ENCODE data around the gene KLHL29.

The KLHL29 gene

GRCh38 chr2:23557455-23557854 lies 172.5 kb downstream of the KLHL29 start:
- no peak for DNase-seq

GRCh38 chr2:23559561-23560239 lies 174.7 kb downstream of the KLHL29 start:
- DNase-seq = no peak

- DNase-seq = no peak
These were observed 176.1 kb downstream of the KLHL29 start for GRCh38 chr2:23561088-23561487.

GRCh38 chr2:23561544-23561943 lies 176.6 kb downstream of the KLHL29 start:
- DNase-seq = no peak

GRCh38 chr2:23562143-23562542 lies 177.2 kb downstream of the KLHL29 start:
- no peak for DNase-seq

GRCh38 chr2:23563151-23563550 lies 178.2 kb downstream of the KLHL29 start:
- no peak for DNase-seq

GRCh38 chr2:23563673-23564614 lies 179.0 kb downstream of the KLHL29 start:
- DNase-seq = no peak

- DNase-seq = no peak
These were observed 179.6 kb downstream of the KLHL29 start for GRCh38 chr2:23564615-23564960.

GRCh38 chr2:23565374-23565773 lies 180.4 kb downstream of the KLHL29 start:
- no peak for DNase-seq

GRCh38 chr2:23565814-23566213 lies 180.8 kb downstream of the KLHL29 start:
- no peak for DNase-seq

GRCh38 chr2:23566241-23567142 lies 181.5 kb downstream of the KLHL29 start:
- DNase-seq = peak; percentile 90

- DNase-seq = no peak
These were observed 182.3 kb downstream of the KLHL29 start for GRCh38 chr2:23567161-23567756.

- DNase-seq = no peak
These were observed 183.2 kb downstream of the KLHL29 start for GRCh38 chr2:23568211-23568610.

GRCh38 chr2:23568626-23569190 lies 183.7 kb downstream of the KLHL29 start:
- DNase-seq = no peak

GRCh38 chr2:23569761-23570365 lies 184.9 kb downstream of the KLHL29 start:
- no peak for DNase-seq

GRCh38 chr2:23571085-23571484 lies 186.1 kb downstream of the KLHL29 start:
- no peak for DNase-seq

- no peak for DNase-seq
These were observed 186.7 kb downstream of the KLHL29 start for GRCh38 chr2:23571527-23572282.

- no peak for DNase-seq
These were observed 190.1 kb downstream of the KLHL29 start for GRCh38 chr2:23574919-23575654.

GRCh38 chr2:23578964-23579671 lies 194.1 kb downstream of the KLHL29 start:
- no peak for DNase-seq

GRCh38 chr2:23579674-23580073 lies 194.7 kb downstream of the KLHL29 start:
- no peak for DNase-seq
